ENCODE results near the gene RAB11FIP4.

The RAB11FIP4 gene

DNA sequence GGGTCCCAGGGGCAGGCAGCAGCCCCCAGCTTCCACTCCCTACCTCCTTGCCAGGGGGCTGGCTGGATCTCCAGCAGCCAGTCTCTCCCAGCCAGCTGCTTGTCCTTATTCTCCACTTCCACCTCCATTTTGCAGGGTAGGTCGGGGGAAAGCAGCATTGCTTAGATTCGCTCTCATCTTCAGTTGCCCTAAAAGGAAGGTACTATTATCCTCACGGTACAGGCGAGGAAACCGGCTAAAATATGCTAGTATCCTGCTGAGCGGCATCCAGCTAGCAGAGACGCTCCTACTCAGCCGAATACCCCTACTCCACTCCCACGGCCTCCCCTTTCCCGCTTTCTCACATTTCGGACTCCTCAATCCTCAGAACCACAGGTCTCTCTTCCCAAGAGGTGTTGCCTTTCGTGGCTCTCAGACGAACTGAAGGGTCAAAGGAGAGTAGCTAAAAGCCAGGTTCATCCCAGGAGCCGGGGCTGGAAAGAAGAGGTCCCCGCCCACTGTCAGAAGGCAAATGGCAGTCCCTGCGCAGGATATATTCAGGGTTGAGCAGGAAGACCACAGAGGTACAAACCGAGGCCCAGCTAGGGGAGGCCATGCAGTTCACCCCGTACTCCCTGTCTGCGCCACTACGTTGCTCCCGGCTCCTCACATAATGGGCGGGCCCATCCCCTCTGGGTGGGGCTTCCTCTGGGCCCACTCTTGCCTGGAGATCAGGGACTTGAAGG, 1.7 kb upstream of the RAB11FIP4 start:
- POLR2A ChIA-PET = no interaction called here
- CTCF ChIA-PET = interaction anchor here (0.9 to 3.3 kb wide), 15 partner anchors 9 to 452 kb away, joined by 3 to 23 read pairs (median 4); no protein-coding TSS in a partner anchor
- TF ChIP-seq, protein P1, sequence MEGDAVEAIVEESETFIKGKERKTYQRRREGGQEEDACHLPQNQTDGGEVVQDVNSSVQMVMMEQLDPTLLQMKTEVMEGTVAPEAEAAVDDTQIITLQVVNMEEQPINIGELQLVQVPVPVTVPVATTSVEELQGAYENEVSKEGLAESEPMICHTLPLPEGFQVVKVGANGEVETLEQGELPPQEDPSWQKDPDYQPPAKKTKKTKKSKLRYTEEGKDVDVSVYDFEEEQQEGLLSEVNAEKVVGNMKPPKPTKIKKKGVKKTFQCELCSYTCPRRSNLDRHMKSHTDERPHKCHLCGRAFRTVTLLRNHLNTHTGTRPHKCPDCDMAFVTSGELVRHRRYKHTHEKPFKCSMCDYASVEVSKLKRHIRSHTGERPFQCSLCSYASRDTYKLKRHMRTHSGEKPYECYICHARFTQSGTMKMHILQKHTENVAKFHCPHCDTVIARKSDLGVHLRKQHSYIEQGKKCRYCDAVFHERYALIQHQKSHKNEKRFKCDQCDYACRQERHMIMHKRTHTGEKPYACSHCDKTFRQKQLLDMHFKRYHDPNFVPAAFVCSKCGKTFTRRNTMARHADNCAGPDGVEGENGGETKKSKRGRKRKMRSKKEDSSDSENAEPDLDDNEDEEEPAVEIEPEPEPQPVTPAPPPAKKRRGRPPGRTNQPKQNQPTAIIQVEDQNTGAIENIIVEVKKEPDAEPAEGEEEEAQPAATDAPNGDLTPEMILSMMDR (IDR thresholded peaks at IDR 0.05; ENCODE audit: control extremely low read depth, extremely low read depth, low read depth, missing control alignments) = no peak
- no peak for DNase-seq (ENCODE audit: extremely low spot score)

DNA sequence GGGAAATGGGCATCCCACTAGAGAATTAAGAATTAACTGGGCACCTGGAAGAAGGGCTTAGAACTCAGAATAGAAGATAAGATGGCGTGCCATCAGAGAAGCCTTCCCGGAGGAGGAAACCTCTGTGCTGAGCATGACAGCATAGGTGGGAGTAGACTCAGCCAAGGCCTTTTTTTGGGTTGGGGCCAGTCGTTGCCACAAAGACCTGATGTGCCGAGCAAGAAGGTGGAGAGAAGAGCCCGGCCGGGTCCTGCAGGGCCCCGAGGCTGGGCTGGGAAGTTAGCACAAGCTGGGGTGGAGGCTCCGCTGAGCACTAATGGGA, 1.1 kb upstream of the RAB11FIP4 start:
- ChIA-PET CTCF (interaction anchor here (1.4 to 3.3 kb wide), 7 partner anchors 12 to 451 kb away, joined by 3 to 23 read pairs (median 10); no protein-coding TSS in a partner anchor), POLR2A (no interaction called here)
- DNase-seq (ENCODE audit: extremely low spot score) = no peak
- TF ChIP-seq, protein P1 (IDR thresholded peaks at IDR 0.05; ENCODE audit: control extremely low read depth, extremely low read depth, low read depth, missing control alignments) = no peak

DNA sequence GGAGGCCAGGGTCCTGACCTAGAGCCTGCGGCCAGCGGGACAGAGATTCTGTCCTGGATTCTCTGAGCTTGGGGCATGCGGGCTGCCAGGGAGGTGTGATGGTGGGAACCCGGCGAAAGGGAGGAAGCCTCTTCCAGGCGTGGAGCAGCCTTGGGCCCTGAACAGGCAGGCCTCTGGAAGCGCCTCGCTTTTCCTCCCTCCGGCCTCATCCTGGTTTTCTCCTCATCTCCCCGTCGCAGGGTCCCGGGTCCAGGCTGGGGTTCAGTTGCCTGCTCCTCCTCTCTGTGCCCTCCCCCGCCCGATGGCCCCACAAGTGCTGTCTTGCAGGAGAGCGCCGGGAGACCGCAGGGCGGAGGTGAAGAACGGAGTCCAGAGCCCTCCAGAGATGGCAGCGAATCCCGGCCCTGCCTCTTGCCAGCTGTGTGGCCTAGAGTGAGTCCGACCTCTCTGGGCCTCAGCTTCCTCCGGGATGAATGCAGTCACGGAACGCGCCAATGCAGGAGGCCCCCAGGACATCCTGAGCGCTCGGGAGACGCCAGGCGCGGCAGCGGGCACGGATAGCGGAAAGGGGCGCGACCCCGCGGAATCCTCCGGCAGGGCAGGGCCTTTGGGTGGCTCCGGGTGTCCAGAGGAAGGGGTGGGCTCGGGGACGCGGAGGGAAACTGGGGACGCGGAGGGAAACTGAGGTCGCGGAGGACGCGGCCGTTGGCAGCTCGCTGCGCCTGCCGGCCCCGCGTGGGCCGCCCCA, 553 bp upstream of the RAB11FIP4 start:
- POLR2A ChIA-PET = no interaction called here
- CTCF ChIA-PET = interaction anchor here (2.8 kb wide), 1 partner anchor 12 kb away, joined by 17 read pairs; no protein-coding TSS in a partner anchor
- TF ChIP-seq, protein P1 (IDR thresholded peaks at IDR 0.05; ENCODE audit: control extremely low read depth, extremely low read depth, low read depth, missing control alignments) = no peak
- DNase-seq (ENCODE audit: extremely low spot score) = no peak

DNA sequence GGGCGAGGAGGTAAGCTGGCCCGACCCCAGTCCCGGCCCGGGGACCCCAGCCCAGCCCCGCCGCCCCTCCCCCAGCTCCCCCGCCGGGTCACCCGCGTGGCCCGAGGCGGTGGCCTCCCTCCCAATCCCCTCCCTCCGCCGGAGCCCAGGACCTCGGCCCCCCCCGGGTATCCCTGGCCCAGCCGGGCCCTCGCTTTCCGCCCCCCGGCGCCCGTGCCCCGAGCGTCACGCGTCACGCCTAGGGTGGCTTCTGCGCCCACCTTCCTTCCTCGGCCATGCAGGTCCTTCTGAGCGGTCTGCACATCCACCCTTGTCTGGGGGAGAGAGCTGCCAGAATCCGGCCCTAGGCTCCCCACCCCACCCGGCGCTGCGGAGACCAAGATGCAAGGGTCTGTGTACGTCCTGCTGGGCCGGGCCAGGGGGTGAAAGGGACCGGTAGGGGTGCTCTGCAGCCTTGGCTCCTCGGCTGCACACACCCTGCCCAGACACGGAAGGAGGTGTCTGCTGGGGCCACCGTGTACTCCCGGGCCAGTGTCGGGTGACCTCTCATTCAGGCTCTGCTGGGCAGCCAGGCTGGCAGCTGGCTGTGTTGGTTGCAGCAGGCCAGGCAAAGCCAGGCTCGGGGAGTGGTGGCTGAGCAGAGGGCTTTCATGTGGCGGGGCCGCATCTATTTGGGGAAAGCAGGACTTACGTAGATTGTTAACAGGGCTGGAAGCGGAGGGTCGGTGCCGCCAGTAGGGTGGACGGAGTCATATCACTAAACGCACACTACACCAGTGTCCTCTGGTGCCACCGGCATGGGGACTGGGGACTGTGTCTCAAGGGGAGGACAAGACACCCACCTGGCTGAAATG, 754 bp downstream of the RAB11FIP4 start:
- CTCF ChIA-PET = no interaction called here
- POLR2A ChIA-PET = no interaction called here
- TF ChIP-seq, protein P1 (IDR thresholded peaks at IDR 0.05; ENCODE audit: control extremely low read depth, extremely low read depth, low read depth, missing control alignments) = no peak
- DNase-seq (ENCODE audit: extremely low spot score) = no peak

DNA sequence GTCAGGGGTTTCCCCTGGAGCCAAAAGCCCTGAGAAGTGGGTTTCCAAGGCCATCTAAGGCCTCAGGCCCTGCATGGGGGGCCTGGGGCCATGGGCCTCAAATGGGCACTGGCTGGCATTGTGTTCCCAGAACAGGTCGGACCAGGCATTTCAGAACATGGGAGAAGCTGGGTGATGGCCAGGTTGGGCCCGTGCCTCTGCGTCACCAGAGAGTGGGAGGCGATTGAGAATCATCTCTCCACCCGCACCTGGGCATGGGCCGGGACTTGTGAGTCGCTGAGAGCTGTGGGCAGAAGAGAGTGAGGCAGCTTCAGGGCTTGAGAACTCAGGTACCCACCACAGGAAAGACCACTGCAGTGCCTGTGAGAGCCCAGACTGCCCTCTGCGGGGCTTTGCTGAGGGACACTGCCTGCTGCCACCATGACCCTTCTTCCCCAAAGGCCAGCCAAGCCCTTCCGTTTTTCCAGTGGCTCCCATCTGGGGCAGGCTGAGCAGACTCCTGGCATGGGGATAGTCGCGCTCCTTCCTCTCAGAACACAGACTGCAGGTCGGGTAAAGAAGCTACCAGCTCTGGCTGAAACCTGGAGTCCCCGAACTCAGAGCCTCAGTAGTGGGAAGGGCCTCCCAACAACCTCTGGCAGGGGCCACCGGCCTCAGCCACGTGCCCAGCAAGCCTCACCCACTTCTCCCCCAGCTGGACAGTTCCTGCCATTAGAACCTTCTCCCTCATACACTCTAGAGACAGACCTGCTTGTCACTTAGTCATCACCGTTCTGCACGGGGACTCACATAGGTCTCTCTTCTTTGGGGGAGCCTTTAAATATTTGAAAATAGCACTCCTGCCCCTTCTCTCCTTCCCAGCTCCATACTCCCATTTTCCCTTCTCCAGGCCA, 1.6 kb downstream of the RAB11FIP4 start:
- no peak for DNase-seq (ENCODE audit: extremely low spot score)
- TF ChIP-seq, protein P1 (IDR thresholded peaks at IDR 0.05; ENCODE audit: control extremely low read depth, extremely low read depth, low read depth, missing control alignments) = no peak
- CTCF ChIA-PET = no interaction called here
- POLR2A ChIA-PET = no interaction called here
